Measurements from ENCODE around the gene FAT4.

GRCh38 chr4:125306112-125306511 lies 8.6 kb upstream of the FAT4 start:
- no peak for TF ChIP-seq CTCF (IDR thresholded peaks at IDR 0.05)
- TF ChIP-seq ZFX (IDR thresholded peaks at IDR 0.05; ENCODE audit: borderline replicate concordance), result no peak
